ENCODE results near the gene SIRPG. TPM values are rescaled to one million over a fixed set of nuclear protein-coding genes. Genes with fewer than 3 reads are reported as not detected.

The SIRPG gene
- total RNA-seq, 2 experiments from 2014 or later: 28.0 to 28.3 TPM

DNA sequence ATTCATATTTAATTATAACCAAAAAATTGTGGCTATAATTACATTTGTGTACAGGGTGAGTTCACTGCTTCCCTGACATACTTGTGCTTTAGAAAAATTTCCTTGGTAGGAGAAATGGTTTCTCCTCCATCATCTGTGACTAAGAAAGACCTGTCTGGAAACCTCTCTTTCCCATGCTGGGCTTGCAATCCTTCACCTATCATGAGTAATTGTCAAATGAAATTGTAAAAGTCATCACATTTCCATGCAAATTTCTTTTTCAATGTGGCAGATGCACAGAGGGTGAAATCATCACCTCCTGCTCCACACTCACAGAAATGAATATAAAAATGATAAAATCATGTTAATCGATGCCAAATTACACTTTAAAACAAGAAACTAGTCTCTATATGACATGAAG lies 36.3 kb downstream of the SIRPG start:
- ChIA-PET CTCF (no interaction called here), POLR2A (no interaction called here)
- no peaks in the 10 kb centered on the region for H3K27me3 Mint-ChIP-seq
- Histone ChIP-seq H3K4me3 (ENCODE audit: low read length) (no peak overlapping the region), H3K27me3 (ENCODE audit: control insufficient read depth in 1 of 2, insufficient read depth in 2 of 2, low read length in 2 of 2) (no peaks in the 10 kb centered on the region), H3K27ac (ENCODE audit: low read depth in 1 of 2, low read length in 2 of 2) (no peak overlapping the region), H3K9me3 (ENCODE audit: control insufficient read depth in 1 of 2, insufficient read depth in 1 of 2, low read length in 2 of 2) (peaks cover 0 to 3% of the 10 kb centered on the region in 2 experiments), H3K36me3 (ENCODE audit: insufficient read depth, low read length) (no peaks in the 10 kb centered on the region), H3K4me1 (ENCODE audit: insufficient read depth, low read length) (peaks cover 51% of the 10 kb centered on the region)
- peak overlapping the region; percentile 35 for H3K27ac Mint-ChIP-seq
- ATAC-seq (ENCODE audit: poor library complexity) (no peak), DNase-seq (no peak)
- no peak for TF ChIP-seq CTCF (IDR thresholded peaks at IDR 0.05)
- peaks cover 3% of the 10 kb centered on the region for H3K9me3 Mint-ChIP-seq
- H3K4me3 Mint-ChIP-seq: no peak overlapping the region
- peaks cover 34% of the 10 kb centered on the region for H3K36me3 Mint-ChIP-seq (ENCODE audit: low read depth)
- H3K4me1 Mint-ChIP-seq (ENCODE audit: low read depth): peaks cover 77% of the 10 kb centered on the region
- intact Hi-C loops (cut with DNase I, micrococcal nuclease): no loop called here

DNA sequence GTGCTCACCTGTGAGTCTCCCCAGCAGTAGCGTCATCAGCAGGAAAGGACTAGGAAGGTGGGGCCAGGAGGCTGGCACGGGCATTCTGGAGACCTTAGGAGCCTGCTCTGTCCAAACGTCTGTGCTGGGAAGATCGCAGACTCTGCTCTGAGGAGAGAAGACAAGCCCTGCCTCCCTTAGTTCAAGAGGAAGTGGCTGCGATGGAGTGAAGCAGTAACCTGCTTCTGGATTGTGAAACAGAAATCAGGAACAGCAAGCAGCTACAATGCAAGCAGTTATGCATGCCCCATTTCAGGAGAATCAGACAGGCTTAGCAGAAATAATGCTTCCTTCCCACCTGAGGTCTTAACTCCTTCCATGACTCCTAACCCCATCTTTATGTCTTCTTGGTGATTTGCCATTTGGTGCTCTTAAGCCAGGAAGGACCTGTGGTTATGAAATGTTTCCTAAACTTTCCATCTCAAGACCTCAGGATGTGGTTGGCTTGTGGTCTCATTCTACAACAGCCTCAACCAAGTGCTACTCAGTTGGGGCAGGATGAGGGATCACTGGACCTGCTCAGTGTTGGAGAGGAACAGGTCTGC lies 37.6 kb downstream of the SIRPG start, which contains the start of gene SIRPB1:
Gene SIRPB1, minus strand, starts transcription at position 149 of the 584 bp plus-strand sequence. Its CDS starts 65 bp downstream, at position 84.
- Mint-ChIP-seq H3K36me3 (ENCODE audit: low read depth) (peaks cover 25% of the 10 kb centered on the region), H3K27ac (peak within 1 kb of the TSS; percentile 43), H3K27me3 (no peaks in the 10 kb centered on the region), H3K4me3 (no peak within 1 kb of the TSS), H3K9me3 (peaks cover 3% of the 10 kb centered on the region), H3K4me1 (ENCODE audit: low read depth) (peaks cover 65% of the 10 kb centered on the region)
- ChIA-PET POLR2A (no interaction called here), CTCF (no interaction called here)
- Histone ChIP-seq H3K36me3 (ENCODE audit: insufficient read depth, low read length) (no peaks in the 10 kb centered on the region), H3K9me3 (ENCODE audit: control insufficient read depth in 1 of 2, insufficient read depth in 1 of 2, low read length in 2 of 2) (peaks cover 0 to 3% of the 10 kb centered on the region in 2 experiments), H3K27ac (ENCODE audit: low read depth in 1 of 2, low read length in 2 of 2) (no peak within 1 kb of the TSS), H3K4me3 (ENCODE audit: low read length) (no peak within 1 kb of the TSS), H3K27me3 (ENCODE audit: control insufficient read depth in 1 of 2, insufficient read depth in 2 of 2, low read length in 2 of 2) (no peaks in the 10 kb centered on the region), H3K4me1 (ENCODE audit: insufficient read depth, low read length) (peaks cover 45% of the 10 kb centered on the region)
- no peak for TF ChIP-seq CTCF (IDR thresholded peaks at IDR 0.05)
- ATAC-seq (ENCODE audit: poor library complexity): peak; percentile 44
- peak in 4 of 14 experiments; percentile 29 to 64 (median 44) for DNase-seq
- intact Hi-C loops (cut with DNase I, micrococcal nuclease): no loop called here

GRCh38 chr20:1618954-1619540 lies 38.5 kb downstream of the SIRPG start:
- Mint-ChIP-seq H3K36me3 (ENCODE audit: low read depth) (peaks cover 33% of the 10 kb centered on the region), H3K27me3 (no peaks in the 10 kb centered on the region), H3K4me3 (no peak overlapping the region), H3K4me1 (ENCODE audit: low read depth) (peaks cover 63% of the 10 kb centered on the region), H3K27ac (peak overlapping the region; percentile 43), H3K9me3 (peaks cover 3% of the 10 kb centered on the region)
- Histone ChIP-seq H3K27ac (ENCODE audit: low read depth in 1 of 2, low read length in 2 of 2) (no peak overlapping the region), H3K9me3 (ENCODE audit: control insufficient read depth in 1 of 2, insufficient read depth in 1 of 2, low read length in 2 of 2) (peaks cover 0 to 3% of the 10 kb centered on the region in 2 experiments), H3K4me3 (ENCODE audit: low read length) (no peak overlapping the region), H3K36me3 (ENCODE audit: insufficient read depth, low read length) (no peaks in the 10 kb centered on the region), H3K4me1 (ENCODE audit: insufficient read depth, low read length) (peaks cover 39% of the 10 kb centered on the region), H3K27me3 (ENCODE audit: control insufficient read depth in 1 of 2, insufficient read depth in 2 of 2, low read length in 2 of 2) (no peaks in the 10 kb centered on the region)
- DNase-seq (peak in 1 of 14 experiments; percentile 17), ATAC-seq (ENCODE audit: poor library complexity) (no peak)
- intact Hi-C loops (cut with DNase I, micrococcal nuclease): no loop called here
- no peak for TF ChIP-seq CTCF (IDR thresholded peaks at IDR 0.05)
- CTCF ChIA-PET: no interaction called here
- POLR2A ChIA-PET: no interaction called here

All from CD4-positive, alpha-beta T cell (primary cell).